GM04503 (cell line): ENCODE data around the gene PMP22.

Experiments
- DNase-seq: peaks from one replicate; pipeline ENCODE4 v3.0.0-alpha.2; 2012; ENCODE audit warnings: low read depth

The PMP22 gene

DNA sequence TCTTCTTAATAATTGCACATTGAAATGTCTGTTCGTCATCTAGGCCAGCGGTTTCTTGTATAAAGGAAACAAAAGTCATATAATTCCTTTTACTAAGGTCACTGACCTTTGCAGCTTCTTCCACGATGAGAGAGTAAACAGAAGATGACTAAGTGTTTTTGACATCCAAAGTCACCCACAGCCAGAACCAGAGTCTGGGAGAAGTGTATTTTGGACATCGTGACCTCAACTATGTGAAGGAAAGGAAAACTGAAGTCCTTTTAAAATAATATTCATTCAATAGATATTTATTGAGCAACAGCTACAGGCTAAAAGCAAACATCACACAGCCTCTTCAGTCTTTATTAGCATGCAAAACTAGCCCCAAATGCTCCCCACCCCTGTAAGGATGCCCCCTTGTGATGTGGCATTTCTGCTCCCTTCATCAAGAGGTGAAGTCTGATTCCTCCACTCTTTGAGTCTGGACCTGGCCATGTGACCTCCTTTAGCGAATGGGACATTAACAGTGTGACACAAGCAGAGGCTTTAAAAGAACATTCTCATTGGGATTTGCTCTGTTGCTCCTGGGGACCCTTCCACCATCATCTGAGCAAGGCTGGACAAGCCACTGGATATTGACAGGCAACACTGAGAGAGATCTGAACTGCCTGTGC lies 8.1 kb upstream of the PMP22 start:
- peak; percentile 97 for DNase-seq

DNA sequence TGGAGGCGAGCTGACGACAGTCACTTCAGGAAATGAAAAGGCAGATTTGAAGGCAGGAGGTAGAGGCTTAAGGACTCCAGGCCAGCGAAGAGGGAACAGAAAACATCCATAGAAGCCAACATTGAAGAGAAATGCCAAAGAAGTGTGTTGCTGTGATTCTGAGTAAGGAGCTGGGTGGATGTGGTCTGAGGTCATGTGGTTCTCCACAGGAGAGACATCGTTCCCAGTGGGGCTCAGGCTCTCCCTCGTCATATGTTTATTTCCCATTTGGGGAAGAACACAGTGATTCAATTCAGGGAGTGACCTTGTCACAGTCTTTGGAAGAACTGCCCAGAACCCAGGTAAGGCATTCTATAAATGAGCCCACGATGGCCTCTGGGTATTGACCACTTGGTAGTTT lies 6.6 kb upstream of the PMP22 start:
- DNase-seq, result no peak

DNA sequence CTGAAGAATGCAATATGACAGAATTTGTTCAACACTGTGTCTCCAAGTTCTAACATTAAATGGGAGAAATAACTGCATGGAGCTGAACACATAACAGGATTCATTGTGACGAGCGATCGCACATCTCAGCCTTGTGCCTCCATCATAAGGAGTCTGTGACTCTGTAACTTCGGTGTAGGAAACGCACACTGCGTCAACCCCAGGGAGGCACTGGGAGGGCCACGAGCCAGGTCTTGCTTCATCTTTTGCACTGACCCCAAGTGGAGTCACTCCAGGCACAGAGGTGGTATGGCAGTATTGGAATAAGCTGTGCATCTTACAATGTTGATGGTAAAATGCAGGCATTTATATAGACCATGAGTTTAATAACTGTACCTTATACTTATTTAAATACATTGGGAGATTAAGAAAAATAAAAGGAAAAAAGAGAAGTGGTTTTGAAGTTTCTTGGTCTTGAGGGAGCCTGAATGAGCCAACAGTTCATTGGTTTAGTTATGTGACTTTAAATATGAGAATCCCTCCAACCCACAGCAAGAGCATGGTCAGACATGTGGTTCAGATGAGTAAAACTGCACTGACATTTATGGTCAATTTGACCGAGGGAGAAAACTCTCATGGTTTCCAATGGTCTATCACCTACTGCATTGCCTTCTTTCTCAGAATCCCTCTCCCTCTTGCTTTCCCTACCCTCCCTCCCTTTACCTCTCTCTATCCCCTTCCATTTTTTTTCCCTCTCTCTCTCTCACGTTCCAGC lies 5.7 kb upstream of the PMP22 start:
- DNase-seq, result no peak

DNA sequence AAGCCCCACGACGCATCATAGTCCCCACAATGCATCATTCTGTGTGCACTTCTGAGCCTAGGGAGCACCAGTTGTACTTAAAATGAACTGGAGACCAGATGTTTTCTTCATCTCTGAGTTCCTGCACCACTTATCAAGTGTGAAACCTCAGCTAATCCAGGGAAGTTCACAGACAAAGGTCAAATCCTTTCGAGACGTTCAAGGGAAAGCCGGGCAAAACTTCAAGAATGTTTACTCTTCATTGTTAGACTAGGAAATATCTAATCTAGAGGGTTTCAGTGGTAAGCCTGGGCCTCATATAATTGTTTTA lies 4.6 kb upstream of the PMP22 start:
- DNase-seq, result no peak

DNA sequence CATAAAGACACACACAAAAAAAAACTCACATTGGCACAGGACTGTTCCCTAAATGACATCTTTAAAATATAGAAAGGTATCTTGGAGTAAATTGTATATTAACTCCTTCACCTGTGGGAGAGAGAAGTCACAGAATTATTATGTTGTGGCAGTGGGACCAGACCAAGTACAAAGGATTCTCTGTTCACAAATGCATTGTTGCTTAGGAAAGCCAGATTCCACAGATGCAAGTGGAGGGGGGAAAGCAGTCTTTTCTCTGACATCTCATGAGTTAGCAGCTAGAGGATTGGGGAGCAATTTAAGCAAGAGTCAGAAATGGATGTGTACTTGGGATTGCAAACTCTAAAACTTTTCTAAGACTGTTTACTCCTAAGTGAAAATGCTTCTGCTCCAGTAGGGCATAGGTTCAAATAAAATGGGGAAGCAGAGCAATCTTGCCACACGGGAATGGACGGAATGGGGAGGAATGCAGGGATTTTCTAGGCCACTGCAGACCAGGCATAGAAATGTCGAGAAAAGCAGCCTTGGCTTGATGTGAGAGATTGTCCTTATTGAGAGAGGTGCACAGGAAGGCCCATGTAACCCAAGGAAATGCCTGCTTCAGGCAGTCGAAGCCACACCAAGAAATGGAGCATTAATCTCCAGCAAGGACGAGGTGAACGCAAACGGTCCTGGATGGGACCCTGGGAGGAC lies 4.1 kb upstream of the PMP22 start:
- DNase-seq, result no peak

DNA sequence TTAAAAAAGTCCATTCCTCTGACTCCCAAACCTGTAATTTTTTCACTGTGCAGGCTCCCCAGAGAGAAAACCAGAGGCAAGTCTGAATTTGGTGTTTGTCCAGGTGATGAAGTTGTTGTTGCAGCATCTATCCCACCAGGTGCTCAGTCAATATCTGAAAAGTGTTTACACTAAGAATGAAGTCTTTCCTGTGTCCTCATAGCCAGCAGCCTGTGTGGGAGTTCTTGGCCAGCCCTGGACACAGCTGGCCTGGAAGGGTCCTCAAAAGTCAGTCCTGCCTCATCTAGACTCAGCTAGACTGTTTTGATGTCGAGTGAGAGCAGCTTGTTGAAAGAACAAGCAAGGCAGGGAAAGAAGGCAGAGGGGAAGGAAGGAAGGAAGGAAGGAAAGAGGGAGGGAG lies 3.3 kb upstream of the PMP22 start:
- no peak for DNase-seq

DNA sequence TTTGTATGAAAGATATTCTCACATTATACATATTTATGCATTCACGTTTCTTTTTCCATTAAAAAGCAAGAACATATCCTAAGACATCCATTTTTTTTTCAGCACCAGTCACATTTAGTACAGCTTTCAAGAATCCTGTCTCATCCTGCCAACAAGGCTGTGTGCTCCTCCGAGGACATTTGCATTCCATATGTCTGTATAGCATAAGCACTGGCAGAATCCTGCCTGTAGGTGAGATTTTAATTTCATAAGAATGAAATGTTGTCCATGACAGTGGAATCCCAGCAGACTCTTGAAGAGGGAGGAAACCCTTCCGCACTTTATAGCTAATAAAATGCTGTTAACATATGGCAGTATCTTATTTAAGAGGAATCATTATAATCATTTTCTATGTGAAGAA lies 2.9 kb upstream of the PMP22 start:
- DNase-seq, result no peak

DNA sequence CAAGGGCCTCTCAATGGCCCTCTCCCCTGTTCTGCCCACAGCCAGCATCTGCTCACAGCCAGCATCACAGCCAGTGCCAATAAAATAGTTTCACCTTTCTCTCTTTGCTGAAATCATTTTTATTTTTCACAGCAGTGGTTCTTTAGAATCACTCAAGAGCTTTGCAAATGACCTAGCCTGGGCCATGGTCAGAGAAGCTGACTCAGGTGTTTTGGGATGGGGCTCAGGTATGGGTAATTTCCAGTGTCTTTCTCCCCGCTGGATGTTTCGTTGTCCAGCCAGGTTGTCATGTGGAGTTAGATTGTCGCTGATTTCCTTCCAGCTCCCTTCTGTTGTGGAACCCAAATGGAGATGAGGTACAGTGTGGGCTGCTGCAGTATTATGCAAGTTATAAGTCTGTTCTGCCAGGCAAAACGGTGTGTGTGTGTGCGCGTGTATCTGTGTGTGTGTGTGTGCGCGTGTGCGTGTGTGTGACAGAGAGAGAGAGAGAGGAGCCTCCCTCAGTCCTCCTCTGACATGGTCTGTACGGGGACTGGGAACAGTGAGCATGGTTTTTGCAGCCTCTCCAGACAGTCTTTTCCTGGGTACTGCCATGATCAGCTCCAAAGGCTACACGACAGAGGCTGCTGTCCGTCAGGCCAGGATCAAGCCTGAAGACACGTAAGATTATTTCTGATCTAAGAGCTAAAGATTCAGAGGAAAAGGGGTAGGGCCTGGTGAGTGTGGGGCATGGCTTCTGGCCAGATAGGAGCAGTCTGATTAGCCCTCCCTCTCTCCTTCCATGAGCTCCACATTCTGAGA lies 1.4 kb upstream of the PMP22 start:
- DNase-seq, result no peak

DNA sequence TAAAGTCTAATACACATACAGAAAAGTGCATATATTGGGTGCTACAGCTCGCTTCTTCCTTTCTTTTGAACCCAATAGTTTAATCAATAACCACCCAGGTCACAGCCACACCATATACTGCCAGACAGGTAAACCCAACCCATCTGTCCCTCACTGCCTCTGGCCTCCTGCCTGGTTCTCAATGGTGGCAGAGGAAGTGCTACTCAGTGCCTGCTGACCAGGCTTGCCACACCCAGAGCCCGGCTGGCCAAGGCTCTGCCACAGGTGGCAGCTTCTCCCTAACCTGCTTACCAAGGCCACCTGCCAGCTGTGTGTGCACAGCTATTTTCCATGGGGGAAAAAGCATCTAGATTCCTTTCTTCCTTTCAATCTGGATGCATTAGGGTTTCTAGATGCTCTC lies 584 bp downstream of the PMP22 start:
- no peak for DNase-seq

DNA sequence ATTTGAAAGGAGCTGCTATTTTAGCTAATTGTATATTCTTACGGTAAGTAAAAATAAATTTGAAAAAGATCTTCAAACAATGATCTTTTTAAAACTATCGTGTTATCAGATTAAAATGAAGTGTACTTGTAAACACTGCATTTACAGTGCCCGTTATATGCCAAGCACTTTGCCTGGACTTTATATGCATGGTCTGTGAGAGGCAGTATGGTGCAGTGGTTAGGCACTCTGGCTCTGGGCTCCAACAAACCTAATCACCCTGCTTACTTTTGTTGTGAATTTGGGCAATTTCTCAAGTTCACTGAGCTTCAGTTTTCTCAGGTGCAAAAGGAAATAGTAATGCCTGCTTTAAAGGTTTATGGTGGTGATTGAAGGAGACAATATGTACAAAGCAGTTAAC lies 1.4 kb downstream of the PMP22 start:
- DNase-seq, result no peak

DNA sequence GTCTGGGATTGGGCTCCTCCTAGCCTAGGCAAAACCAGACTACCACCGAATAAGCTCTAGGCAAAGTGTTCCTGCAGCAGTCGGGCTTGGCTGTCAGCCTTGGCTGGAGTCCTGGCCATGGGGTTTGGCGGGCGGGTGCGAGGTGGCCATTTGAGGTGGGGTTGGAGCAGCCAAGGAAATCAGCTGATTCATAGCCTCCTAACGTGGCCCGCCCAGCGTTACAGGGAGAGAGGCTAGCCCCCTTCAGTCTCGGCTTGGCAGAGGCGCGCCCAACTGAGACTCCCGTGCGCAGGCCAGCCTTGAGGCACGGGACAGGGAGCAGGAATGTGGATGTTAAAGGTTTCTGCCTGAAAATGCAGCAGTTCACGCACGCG lies 1.9 kb downstream of the PMP22 start:
- peak; percentile 71 for DNase-seq

DNA sequence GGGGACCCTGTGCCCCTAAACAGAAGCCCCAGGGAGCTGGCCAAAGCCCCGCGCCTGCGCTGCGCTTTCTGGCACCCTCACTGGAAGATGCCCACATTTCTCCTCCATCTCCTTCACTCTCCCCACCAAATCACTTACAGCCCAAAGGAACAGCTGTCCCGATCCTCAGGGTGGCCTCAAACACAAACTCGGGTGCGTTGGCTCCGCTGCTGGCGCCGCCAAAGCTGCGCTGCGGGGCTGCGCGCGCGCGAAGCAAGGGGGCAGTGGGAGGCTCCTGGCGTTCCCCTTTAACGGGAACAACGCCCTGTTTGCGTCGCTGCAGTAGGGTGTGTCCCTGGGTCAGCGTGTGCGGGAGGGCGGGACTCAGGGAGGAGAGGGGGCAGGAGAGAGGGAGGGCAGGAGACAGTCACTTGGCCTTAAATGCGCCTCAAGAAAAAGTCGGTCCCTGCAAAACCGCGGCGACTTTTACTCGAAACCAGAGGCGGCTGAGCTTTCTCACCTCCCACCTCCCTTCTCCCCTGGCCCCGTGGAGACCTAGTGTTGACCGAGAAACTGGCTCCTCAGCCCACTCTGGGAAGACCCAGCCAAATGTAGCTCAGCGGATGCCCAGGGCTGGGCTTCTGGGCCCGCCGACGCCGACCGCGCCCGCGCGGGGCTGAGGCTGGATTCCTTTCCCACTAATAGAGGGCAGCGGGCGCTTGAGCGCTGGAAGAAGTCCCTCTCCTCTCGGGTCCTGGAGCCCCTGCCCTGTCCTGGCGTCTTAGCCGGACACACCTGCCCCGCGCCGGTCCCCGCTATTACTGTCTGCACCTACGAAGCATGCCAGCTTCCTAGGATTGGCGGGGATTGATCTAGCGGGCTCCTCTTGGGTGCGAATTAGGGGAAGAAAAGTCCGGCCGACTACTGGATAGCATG lies 2.6 kb downstream of the PMP22 start:
- DNase-seq, result peak; percentile 69

DNA sequence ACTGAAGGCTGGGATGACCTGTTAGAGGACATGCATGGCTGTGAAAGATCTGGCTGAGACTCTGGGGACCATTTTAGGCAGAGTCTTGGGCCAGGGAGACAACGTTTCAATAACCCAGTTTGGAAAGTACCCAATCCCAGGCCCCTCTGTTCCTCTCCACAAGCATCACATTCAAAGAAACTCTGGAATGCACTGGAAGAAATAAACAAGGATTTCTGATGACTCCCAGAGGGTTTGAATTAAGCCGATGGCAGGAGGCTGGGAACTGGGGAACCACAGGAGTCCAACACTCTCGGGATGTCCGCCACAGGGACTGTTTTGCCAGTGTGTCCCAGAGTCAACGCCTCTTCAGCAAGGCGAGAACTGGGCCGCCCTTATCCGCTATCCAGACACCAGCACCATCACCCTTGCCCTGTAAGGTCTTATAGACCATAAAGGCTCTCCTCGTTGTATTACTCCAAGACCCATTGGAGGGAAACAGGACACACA lies 3.3 kb downstream of the PMP22 start:
- DNase-seq, result no peak

DNA sequence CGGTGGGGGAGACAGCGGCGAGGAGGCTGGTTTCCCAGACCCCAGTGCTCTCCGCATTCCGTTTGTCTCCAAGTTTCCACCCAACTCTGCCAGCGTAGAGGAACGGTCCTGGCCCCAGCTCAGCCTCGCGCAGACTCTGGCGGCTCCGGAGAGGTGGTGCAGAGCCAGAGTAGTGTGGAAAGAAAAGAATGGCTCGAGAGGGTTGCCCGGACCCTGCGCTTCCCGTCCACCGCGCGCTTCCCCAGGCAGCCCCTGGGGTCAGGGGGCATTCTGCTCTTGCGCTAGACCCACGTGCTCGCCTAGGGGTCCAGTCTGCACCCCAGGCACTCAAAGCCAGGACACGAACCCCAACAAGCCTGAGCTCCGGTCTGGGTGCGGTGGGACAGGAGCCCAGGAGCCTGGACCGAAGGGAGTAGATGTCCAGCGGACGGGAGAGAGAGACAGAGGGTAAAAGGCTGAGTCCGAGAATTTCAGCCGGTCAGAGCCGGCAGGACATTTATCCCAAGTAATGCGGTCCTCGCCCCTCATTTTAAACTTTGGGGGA lies 3.8 kb downstream of the PMP22 start:
- DNase-seq, result no peak

DNA sequence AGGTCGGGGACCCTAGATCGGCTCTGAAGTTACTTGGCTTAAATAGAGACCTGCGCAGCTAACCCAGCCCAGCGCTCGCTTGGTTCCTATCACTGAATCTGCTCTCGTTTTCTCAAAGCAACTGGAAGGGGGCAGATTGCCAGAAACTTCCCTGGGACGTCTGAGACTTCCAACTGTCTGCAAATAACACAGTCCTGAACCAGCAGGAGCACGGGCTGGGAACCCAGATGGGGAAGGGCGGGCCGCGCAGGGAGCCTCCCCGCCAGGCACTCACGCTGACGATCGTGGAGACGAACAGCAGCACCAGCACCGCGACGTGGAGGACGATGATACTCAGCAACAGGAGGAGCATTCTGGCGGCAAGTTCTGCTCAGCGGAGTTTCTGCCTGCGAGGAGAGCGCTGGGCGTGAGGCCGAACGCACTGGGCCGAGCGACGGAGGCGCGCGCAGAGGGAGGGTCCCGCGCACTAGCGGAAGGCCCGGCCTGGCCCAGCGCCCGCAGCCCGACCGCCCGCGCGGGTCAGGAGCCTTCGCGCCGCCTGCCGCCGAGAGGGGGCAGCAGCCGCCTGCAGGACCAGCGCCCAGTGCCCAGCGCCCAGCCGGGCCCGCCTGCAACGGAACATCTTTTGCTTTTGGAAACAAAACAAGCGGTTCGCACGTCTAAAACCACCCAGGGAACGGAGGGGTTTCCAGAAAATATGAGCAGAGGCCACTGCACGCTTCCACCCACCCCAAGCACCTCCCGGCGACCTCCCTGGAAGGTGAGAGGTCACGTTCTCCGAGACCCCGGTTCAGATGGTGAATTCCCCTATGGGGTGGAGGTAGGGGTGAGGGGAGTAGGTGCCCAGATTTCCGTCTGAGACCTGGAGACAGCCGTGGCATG lies 4.5 kb downstream of the PMP22 start:
- DNase-seq, result no peak

DNA sequence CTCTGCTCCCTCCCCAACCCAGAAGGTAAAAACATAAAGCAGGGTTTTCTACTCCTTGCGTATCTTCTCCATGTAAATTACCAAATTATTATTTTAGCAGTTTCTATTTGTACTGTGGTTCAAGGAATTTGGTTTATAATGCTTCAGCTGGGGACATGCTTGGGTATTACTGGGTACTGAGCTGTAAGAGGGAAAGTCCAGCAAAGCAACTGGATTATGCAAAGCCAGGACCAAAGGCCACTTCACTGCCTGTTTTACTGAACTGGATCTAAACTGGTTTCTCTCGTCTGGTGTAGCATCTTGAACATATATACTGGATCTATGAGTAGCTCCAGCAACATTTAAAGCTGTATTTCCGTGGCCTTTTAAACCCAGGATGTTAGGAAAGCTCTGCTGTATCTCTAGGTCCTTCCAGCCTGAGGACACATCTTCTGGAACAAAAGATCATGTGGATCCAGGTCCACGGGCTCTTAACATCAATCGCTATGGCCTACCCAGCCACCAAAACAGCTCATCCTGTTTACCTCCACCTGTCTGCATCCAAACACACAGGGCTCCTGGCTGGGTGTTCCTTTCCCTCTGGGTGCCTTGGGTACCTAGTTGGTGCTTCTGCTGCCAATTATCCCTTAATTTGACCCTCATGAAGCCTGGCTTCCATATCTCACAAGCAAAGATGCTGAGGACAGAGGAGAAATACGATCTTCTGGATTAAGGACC lies 7.2 kb downstream of the PMP22 start:
- no peak for DNase-seq

DNA sequence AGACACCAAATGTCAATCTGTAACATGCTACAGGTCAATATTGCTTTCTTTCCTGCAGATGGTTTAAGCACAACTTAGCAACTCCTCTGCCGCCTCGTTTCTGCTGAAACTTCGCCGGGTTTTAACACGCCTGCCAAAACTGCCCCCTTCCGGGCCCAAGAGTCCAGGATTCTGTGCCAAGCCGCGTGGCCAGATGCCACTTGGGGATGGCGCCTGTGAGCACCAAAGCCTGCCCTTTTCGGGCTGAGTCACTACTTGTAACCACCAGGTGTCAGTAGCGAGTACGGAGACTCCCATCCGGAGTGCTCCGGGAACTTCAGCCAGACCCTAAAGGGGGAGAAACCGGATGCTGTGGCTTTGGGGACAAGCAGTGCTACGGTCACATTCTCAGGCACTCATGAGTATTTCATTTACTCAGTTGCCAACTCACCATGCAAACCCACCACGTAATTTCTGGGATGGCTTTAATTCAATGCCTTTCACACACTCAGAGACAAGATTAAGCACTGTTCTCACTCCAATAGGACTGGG lies 7.8 kb downstream of the PMP22 start:
- DNase-seq, result peak; percentile 59

DNA sequence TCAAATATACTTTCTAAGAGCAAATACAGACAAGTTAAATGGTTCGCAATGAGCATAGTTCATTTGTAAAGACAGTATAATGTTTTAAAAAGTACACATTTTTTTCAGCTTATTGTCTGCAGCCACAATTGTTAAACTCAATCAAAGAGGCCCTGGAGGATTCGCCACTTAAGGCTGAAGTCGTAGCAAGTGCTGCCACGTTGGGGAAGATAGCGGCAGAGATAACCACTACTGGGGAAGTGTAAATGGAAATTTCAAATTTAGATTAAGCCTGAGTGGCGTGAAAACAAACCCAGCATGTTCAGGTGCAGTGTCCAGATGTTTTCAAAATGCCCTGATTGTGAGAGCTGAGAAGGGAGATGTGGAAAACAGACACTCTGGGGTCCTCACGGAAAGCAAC lies 8.4 kb downstream of the PMP22 start:
- DNase-seq, result no peak

DNA sequence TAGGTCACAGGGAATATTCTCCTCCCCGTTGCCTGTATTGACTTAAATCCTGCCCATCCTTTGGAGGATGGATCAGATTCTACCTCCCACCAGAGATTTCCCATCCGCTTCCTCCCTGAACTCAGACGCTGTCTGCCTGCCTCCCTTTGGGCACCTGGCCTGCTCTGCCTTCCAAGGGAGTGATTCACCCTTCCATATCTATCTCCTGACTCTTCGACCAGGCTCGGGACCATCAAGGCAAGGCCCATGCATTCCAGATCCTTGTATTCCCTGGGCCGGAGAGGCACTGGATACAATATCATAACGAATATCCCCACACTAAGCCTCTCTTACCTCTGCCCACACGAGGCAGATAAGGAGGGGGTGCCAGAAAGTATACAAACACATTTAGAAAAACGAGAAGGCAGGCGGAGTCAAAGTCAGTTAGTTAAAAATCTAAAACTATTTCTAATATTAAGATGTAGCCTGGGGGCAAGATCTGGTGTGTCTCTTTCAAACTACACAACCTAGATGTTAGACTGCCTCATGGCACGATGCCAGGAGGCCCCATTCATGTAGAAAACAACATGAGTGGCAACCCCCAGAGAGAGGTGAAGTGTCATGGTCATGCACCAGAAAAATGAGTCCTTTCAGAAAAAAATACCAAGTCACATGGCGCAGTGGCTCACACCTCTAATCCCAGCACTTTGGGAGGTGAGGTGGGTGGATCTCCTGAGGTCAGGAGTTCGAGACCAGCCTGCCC lies 9.2 kb downstream of the PMP22 start:
- no peak for DNase-seq
